A549 (cell line): ENCODE data around the gene KANK2. TPM values are rescaled to one million over a fixed set of nuclear protein-coding genes. Genes with fewer than 3 reads are reported as not detected.

Experiments used
- ATAC-seq, 2 experiments: fragments of 200-7000 bp in 1 of 2; fragments of >200 bp in 1 of 2; cut with Nextera tagmentation in 1 of 2; cut with Tn5 transposase in 1 of 2; 3 replicates each; pipeline versions ENCODE4 v1.8.0 to v1.9.1; 2018 to 2020; ENCODE audit warnings: mild to moderate bottlenecking in 1 of 2, moderate library complexity in 1 of 2
- CTCF ChIA-PET: fragments of 300-600 bp; sonication (Branson Sonifier 250); formaldehyde crosslinking; extraction: SDS; loops from one replicate; lab custom pipeline; 2021; ENCODE audit warnings: antibody characterized with exemption, inconsistent platforms; lab: Yijun Ruan, JAX
- POLR2A ChIA-PET: fragments of 350-600 bp; formaldehyde crosslinking; extraction: SDS; loops from one replicate; lab custom pipeline; 2021; ENCODE audit warnings: antibody characterized with exemption, inconsistent platforms; lab: Yijun Ruan, JAX
- DNase-seq, 2 experiments: peaks; one replicate each; pipeline versions ENCODE4 v3.0.0 to v3.0.0-alpha.2; 2011 to 2016; ENCODE audit warnings: low read depth in 1 of 2, low spot score in 1 of 2
- FAIRE-seq: peaks from 2 replicates; lab custom pipeline; 2011; peaks lifted over from hg19 to GRCh38; lab: Jason Lieb, UNC
- H3K27ac ChIP-seq, 2 experiments: fragments of >200 bp; sonication (Bioruptor Twin); formaldehyde crosslinking; 3 replicates each; pipeline ENCODE4 v1.5.1; 2016 to 2017
- H3K4me1 ChIP-seq: fragments of >200 bp; sonication (Bioruptor Twin); formaldehyde crosslinking; 3 replicates; pipeline ENCODE4 v1.6.1; 2016
- H3K4me2 ChIP-seq: fragments of >200 bp; sonication (Bioruptor Twin); formaldehyde crosslinking; 3 replicates; pipeline ENCODE4 v1.6.1; 2016
- H3K4me3 ChIP-seq: fragments of >200 bp; sonication (Bioruptor Twin); formaldehyde crosslinking; 3 replicates; pipeline ENCODE4 v1.5.1; 2016
- H3K9me3 ChIP-seq: fragments of >200 bp; sonication (Bioruptor Twin); formaldehyde crosslinking; 3 replicates; pipeline ENCODE4 v1.6.1; 2016
- BHLHE40 ChIP-seq: IDR thresholded peaks from 2 replicates; pipeline ENCODE4 v1.6.1; 2012; ENCODE audit warnings: low read depth, low read length, inconsistent platforms
- CHD2 ChIP-seq: fragments of 150-350 bp; IDR thresholded peaks from 2 replicates; pipeline ENCODE4 v1.6.1; 2014; ENCODE audit warnings: low read length; ENCODE audit not compliant: partially characterized antibody
- CHD4 ChIP-seq: fragments of 200-600 bp; sonication (generic); IDR thresholded peaks from 2 replicates; pipeline ENCODE4 v1.6.1; 2016; ENCODE audit warnings: antibody characterized with exemption, mild to moderate bottlenecking, borderline replicate concordance
- ESRRA ChIP-seq: fragments of 150-350 bp; IDR thresholded peaks from 2 replicates; pipeline ENCODE4 v1.6.1; 2014; ENCODE audit warnings: mild to moderate bottlenecking, low read length, borderline replicate concordance
- FOSL2 ChIP-seq, 2 experiments: fragments of 450-650 bp in 1 of 2; fragments of >200 bp in 1 of 2; sonication (Bioruptor Twin) in 1 of 2; formaldehyde crosslinking; IDR thresholded peaks; 2 replicates each; pipeline versions ENCODE4 v1.5.0 to v1.6.1; 2016 to 2020; ENCODE audit warnings: mild to moderate bottlenecking in 1 of 2, moderate library complexity in 1 of 2
- HDAC2 ChIP-seq: fragments of 200-600 bp; sonication (generic); IDR thresholded peaks from 2 replicates; pipeline ENCODE4 v1.6.1; 2016
- HOXA7 ChIP-seq: fragments of 250-450 bp; sonication (Bioruptor Pico); IDR thresholded peaks from 2 replicates; pipeline ENCODE4 v1.5.0; 2020; ENCODE audit warnings: mild to moderate bottlenecking, moderate library complexity
- HOXB5 ChIP-seq: fragments of 250-450 bp; sonication (Bioruptor Pico); IDR thresholded peaks from 2 replicates; pipeline ENCODE4 v1.5.0; 2020; ENCODE audit warnings: mild to moderate bottlenecking, moderate library complexity
- MAZ ChIP-seq: fragments of 150-350 bp; IDR thresholded peaks from 2 replicates; pipeline ENCODE4 v1.6.1; 2014; ENCODE audit warnings: antibody characterized with exemption, low read depth, low read length, borderline replicate concordance
- MYC ChIP-seq: IDR thresholded peaks from 2 replicates; pipeline ENCODE4 v1.6.1; 2012; ENCODE audit warnings: mild to moderate bottlenecking, inconsistent platforms, low read length, improper control_type of control experiment, borderline replicate concordance
- NFE2L2 ChIP-seq: fragments of 150-350 bp; conservative IDR thresholded peaks from 2 replicates; pipeline ENCODE4 v1.6.1; 2014; ENCODE audit warnings: low read length
- RNF2 ChIP-seq: fragments of 200-600 bp; sonication (generic); IDR thresholded peaks from 2 replicates; pipeline ENCODE4 v1.6.1; 2016; ENCODE audit warnings: low read depth, mild to moderate bottlenecking, antibody characterized with exemption, moderate library complexity, borderline replicate concordance
- SMC3 ChIP-seq: fragments of >200 bp; sonication (Bioruptor Twin); formaldehyde crosslinking; IDR thresholded peaks from 3 replicates; pipeline ENCODE4 v1.6.1; 2018; ENCODE audit warnings: inconsistent platforms
- ZSCAN20 ChIP-seq: fragments of 250-450 bp; sonication (Bioruptor Pico); IDR thresholded peaks from 2 replicates; pipeline ENCODE4 v1.8.0; 2022; ENCODE audit warnings: mild to moderate bottlenecking, moderate library complexity
- WGBS: methylation state at CpG from one replicate; pipeline ENCODE4 v1.1.6; 2017; ENCODE audit errors: missing lambda C conversion rate; 5-methylcytosine and 5-hydroxymethylcytosine counted together
- polyA plus RNA-seq, 4 experiments: library from polyadenylated mRNA; depleted of rRNA in 3 of 4; stranded (reverse); fragments of >200 nt; fragmentation: RNase III in 1 of 4; extraction: RNeasy Plus Mini Kit Qiagen cat#74134 plus additional on column Dnase treatment in 1 of 4; gene quantifications; 2 replicates in 3 of 4; 3 replicates in 1 of 4; pipeline ENCODE4 v1.2.3, GENCODE V29; 2011 to 2017
- TF ChIP-seq, protein P1 (sequence below): fragments of 250-450 bp; sonication (Bioruptor Pico); IDR thresholded peaks from 2 replicates; pipeline ENCODE4 v1.5.0; 2021; ENCODE audit warnings: mild to moderate bottlenecking, moderate library complexity, borderline replicate concordance
- TF ChIP-seq, protein P2 (sequence below): fragments of 450-650 bp; IDR thresholded peaks from 2 replicates; pipeline ENCODE4 v1.6.1; 2014; ENCODE audit warnings: antibody characterized with exemption
- TF ChIP-seq, protein P3 (sequence below): fragments of 250-450 bp; sonication (Bioruptor Pico); IDR thresholded peaks from 2 replicates; pipeline ENCODE4 v1.5.0; 2020; ENCODE audit warnings: low read depth, mild to moderate bottlenecking, moderate library complexity

Gene KANK2
- polyA plus RNA-seq, 2 of the 4 experiments (the other 2 are of a cell fraction): 20.5 to 68.0 TPM

DNA sequence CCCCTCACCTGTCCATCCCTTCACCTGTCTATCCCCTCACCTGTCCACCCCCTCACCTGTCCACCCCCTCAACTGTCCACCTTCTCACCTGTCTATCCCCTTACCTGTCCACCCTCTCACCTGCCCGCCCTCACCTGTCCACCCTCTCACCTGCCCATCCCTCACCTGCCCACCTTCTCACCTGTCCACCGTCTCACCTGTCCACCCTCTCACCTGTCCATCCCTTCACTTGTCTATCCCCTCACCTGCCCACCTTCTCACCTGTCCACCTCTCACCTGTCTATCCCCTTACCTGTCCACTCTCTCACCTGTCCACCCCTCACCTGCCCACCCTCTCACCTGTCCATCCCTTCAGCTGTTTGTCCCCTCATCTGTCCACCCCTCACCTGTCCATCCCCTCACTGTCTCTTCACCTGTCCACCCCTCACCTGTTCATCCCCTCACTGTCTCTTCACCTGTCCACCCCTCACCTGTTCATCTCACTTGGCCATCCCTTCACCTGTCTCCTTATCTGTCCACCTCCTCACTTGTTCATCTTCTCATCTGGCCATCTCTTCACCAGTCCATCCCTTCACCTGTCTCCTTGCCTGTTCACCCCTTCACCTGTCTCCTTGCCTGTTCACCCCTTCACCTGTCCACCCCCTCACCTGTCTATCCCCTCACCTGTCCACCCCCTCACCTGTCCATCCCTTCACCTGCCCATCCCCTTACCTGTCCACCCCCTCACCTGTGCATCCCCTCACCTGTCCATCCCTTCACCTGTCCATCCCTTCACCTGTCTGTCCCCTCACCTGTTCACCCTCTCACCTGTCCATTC is 12.7 kb upstream of the KANK2 start:
- Histone ChIP-seq H3K4me2 (no peak overlapping the region), H3K4me1 (no peaks in the 10 kb centered on the region), H3K4me3 (no peak overlapping the region), H3K27ac (no peak overlapping the region), H3K9me3 (no peaks in the 10 kb centered on the region)
- WGBS: 56% methylated on average over 2 of the region's 2 CpGs
- CTCF ChIA-PET: no interaction called here
- no peak for FAIRE-seq
- TF ChIP-seq ESRRA (no peak), MAZ (no peak), MYC (no peak), HOXB5 (no peak), HDAC2 (0 out of 2 replicates have a peak, but pooled peaks have one; percentile 20)
- ATAC-seq: no peak
- POLR2A ChIA-PET: no interaction called here
- no peak for DNase-seq

DNA sequence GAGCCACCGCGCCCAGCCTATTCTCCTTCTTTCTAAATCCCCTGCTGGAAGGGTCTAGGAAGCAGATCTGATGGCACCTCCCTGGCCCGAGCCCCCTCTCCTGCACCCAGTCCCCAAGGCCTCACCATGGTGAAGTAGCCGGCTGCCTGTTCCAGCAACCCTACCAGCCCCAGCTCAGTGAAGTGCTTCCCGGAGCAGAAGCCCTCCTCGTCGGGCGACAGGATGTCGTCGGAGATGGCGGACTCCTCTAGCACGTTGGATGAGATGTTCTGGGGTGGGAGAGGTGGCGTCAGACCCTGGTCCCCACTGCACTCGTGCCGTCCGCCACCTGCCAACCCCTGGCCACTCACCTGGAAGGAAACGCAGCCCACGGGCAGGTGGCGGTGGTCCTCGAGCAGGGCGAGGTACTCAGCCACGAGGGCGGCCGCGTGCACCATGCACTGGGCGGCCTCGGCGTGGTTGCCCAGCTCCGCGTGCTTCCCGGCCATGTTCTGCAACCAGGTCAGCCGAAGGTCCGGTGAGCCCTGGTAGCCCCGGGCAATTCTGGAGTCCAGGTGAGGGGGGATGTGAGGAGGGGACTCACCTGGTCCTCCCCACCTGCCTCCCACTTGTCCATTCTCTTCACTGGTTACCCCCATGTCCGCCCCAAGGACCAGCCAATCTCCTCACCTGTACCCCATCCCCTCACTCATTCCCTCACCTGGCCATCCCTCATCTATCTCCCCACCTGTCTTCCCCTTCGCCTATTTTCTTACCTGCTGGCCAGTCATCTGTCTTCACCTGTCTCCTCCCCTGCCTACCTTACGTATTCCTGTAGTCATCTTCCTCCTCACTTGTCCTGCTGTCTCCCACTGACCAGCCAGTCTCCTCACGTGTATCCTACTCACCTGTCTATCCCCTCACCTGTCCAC is 11.5 kb upstream of the KANK2 start:
- ChIA-PET CTCF (interaction anchor here (0.6 to 5.6 kb wide), 2 partner anchors 11 to 71 kb away, joined by 5 to 57 read pairs; no protein-coding TSS in a partner anchor), POLR2A (no interaction called here)
- ATAC-seq (peak; percentile 17 to 50; a peak in 3 of 6 replicates), FAIRE-seq (no peak)
- Histone ChIP-seq H3K4me1 (peaks cover 11% of the 10 kb centered on the region), H3K9me3 (no peaks in the 10 kb centered on the region), H3K4me3 (no peak overlapping the region)
- TF ChIP-seq SMC3 (no peak), FOSL2 (IDR thresholded peaks at IDR 0.05) (no peak), FOSL2 (CRISPR knock-in tag; IDR thresholded peaks at IDR 0.05) (no peak), HOXA7 (no peak), NFE2L2 (no peak), CHD4 (no peak), BHLHE40 (no peak), ZSCAN20 (CRISPR knock-in tag) (no peak), CHD2 (no peak), RNF2 (no peak), HDAC2 (no peak)
- TF ChIP-seq, protein P1, sequence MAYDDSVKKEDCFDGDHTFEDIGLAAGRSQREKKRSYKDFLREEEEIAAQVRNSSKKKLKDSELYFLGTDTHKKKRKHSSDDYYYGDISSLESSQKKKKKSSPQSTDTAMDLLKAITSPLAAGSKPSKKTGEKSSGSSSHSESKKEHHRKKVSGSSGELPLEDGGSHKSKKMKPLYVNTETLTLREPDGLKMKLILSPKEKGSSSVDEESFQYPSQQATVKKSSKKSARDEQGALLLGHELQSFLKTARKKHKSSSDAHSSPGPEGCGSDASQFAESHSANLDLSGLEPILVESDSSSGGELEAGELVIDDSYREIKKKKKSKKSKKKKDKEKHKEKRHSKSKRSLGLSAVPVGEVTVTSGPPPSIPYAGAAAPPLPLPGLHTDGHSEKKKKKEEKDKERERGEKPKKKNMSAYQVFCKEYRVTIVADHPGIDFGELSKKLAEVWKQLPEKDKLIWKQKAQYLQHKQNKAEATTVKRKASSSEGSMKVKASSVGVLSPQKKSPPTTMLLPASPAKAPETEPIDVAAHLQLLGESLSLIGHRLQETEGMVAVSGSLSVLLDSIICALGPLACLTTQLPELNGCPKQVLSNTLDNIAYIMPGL (CRISPR knock-in tag): no peak
- TF ChIP-seq, protein P2, sequence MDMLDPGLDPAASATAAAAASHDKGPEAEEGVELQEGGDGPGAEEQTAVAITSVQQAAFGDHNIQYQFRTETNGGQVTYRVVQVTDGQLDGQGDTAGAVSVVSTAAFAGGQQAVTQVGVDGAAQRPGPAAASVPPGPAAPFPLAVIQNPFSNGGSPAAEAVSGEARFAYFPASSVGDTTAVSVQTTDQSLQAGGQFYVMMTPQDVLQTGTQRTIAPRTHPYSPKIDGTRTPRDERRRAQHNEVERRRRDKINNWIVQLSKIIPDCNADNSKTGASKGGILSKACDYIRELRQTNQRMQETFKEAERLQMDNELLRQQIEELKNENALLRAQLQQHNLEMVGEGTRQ: no peak
- TF ChIP-seq, protein P3, sequence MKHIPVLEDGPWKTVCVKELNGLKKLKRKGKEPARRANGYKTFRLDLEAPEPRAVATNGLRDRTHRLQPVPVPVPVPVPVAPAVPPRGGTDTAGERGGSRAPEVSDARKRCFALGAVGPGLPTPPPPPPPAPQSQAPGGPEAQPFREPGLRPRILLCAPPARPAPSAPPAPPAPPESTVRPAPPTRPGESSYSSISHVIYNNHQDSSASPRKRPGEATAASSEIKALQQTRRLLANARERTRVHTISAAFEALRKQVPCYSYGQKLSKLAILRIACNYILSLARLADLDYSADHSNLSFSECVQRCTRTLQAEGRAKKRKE (CRISPR knock-in tag): no peak
- TF ChIP-seq, all 56 proteins: peak for 0
- Histone ChIP-seq H3K27ac (no peak overlapping the region), H3K4me2 (no peak overlapping the region)
- no peak for DNase-seq
- WGBS: 90% methylated on average over 13 of the region's 38 CpGs
